ENCODE data around the gene ITGB7.

DNA sequence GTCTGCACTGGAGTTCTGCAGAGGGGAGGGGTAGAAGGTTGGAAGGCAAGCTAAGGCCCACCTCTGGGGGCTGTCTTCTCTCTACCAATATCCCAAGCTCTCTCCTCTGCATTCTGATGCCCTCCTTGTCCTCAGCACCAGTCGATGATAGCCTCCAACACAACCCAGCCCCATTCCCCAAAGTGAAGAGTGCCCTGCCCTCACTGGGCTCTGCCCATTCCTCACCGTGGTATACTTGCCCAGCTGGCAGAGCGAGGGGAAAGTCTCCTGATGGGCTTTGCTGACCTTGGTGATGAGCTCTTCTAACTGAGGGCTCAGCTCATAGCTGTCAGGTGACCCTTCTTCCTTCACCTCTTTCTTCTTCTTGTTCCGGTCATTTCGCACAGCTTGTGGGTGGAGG lies 7.2 kb upstream of the ITGB7 start:
- TF ChIP-seq, protein P1, sequence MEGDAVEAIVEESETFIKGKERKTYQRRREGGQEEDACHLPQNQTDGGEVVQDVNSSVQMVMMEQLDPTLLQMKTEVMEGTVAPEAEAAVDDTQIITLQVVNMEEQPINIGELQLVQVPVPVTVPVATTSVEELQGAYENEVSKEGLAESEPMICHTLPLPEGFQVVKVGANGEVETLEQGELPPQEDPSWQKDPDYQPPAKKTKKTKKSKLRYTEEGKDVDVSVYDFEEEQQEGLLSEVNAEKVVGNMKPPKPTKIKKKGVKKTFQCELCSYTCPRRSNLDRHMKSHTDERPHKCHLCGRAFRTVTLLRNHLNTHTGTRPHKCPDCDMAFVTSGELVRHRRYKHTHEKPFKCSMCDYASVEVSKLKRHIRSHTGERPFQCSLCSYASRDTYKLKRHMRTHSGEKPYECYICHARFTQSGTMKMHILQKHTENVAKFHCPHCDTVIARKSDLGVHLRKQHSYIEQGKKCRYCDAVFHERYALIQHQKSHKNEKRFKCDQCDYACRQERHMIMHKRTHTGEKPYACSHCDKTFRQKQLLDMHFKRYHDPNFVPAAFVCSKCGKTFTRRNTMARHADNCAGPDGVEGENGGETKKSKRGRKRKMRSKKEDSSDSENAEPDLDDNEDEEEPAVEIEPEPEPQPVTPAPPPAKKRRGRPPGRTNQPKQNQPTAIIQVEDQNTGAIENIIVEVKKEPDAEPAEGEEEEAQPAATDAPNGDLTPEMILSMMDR (IDR thresholded peaks at IDR 0.05; ENCODE audit: insufficient read depth, low read length): no peak
- TF ChIP-seq POLR2AphosphoS5 (IDR thresholded peaks at IDR 0.05; ENCODE audit: low read depth): no peak
- TF ChIP-seq, protein P2, sequence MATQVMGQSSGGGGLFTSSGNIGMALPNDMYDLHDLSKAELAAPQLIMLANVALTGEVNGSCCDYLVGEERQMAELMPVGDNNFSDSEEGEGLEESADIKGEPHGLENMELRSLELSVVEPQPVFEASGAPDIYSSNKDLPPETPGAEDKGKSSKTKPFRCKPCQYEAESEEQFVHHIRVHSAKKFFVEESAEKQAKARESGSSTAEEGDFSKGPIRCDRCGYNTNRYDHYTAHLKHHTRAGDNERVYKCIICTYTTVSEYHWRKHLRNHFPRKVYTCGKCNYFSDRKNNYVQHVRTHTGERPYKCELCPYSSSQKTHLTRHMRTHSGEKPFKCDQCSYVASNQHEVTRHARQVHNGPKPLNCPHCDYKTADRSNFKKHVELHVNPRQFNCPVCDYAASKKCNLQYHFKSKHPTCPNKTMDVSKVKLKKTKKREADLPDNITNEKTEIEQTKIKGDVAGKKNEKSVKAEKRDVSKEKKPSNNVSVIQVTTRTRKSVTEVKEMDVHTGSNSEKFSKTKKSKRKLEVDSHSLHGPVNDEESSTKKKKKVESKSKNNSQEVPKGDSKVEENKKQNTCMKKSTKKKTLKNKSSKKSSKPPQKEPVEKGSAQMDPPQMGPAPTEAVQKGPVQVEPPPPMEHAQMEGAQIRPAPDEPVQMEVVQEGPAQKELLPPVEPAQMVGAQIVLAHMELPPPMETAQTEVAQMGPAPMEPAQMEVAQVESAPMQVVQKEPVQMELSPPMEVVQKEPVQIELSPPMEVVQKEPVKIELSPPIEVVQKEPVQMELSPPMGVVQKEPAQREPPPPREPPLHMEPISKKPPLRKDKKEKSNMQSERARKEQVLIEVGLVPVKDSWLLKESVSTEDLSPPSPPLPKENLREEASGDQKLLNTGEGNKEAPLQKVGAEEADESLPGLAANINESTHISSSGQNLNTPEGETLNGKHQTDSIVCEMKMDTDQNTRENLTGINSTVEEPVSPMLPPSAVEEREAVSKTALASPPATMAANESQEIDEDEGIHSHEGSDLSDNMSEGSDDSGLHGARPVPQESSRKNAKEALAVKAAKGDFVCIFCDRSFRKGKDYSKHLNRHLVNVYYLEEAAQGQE (IDR thresholded peaks at IDR 0.05; ENCODE audit: insufficient replicate concordance, low read depth): no peak
